Measurements from ENCODE around the gene ETDA. TPM values are rescaled to one million over a fixed set of nuclear protein-coding genes. Genes with fewer than 3 reads are reported as not detected.

Gene ETDA
- total and polyA plus RNA-seq, 2 donors (not counting 1 experiment from before 2014, with no cell fraction given): not detected

Other genes starting within 250 kb of the ETDA start
- not detected in 2 replicates for gene RTL8B, start 229.5 kb upstream of the ETDA start, total RNA-seq
- not detected in 2 replicates for gene RTL8B, start 229.5 kb upstream of the ETDA start, polyA plus RNA-seq
- gene RTL8C, start 219.7 kb upstream of the ETDA start, total RNA-seq: 22.2 and 23.0 TPM in 2 replicates
- 10.6 and 19.7 TPM in 2 replicates for gene RTL8C, start 219.7 kb upstream of the ETDA start, polyA plus RNA-seq
- 9.4 and 9.9 TPM in 2 replicates for gene RTL8A, start 199.9 kb upstream of the ETDA start, total RNA-seq
- gene RTL8A, start 199.9 kb upstream of the ETDA start, polyA plus RNA-seq: 10.6 and 17.5 TPM in 2 replicates
- 0.20 and 0.46 TPM in 2 replicates for gene SMIM10L2B, start 153.3 kb upstream of the ETDA start, total RNA-seq
- gene SMIM10L2B, start 153.3 kb upstream of the ETDA start, polyA plus RNA-seq: 0.12 and 0.16 TPM in 2 replicates
- gene ETDB, start 131.5 kb upstream of the ETDA start, total RNA-seq: not detected in 2 replicates
- not detected in 2 replicates for gene ETDB, start 131.5 kb upstream of the ETDA start, polyA plus RNA-seq
- not detected in 2 replicates for gene CT55, start 80.7 kb upstream of the ETDA start, total RNA-seq
- gene CT55, start 80.7 kb upstream of the ETDA start, polyA plus RNA-seq: not detected in 2 replicates
- gene ETDC, start 57.4 kb downstream of the ETDA start, total RNA-seq: not detected in 2 replicates
- not detected in 2 replicates for gene ETDC, start 57.4 kb downstream of the ETDA start, polyA plus RNA-seq
- gene ZNF75D, start 92.0 kb downstream of the ETDA start, total RNA-seq: 13.8 and 15.1 TPM in 2 replicates
- 7.5 and 9.4 TPM in 2 replicates for gene ZNF75D, start 92.0 kb downstream of the ETDA start, polyA plus RNA-seq
- 4.4 and 5.1 TPM in 2 replicates for gene ZNF449, start 92.7 kb downstream of the ETDA start, total RNA-seq
- 1.1 and 1.2 TPM in 2 replicates for gene ZNF449, start 92.7 kb downstream of the ETDA start, polyA plus RNA-seq
- 0.53 and 0.76 TPM in 2 replicates for gene SMIM10L2A, start 169.9 kb downstream of the ETDA start, total RNA-seq
- 0.25 and 0.40 TPM in 2 replicates for gene SMIM10L2A, start 169.9 kb downstream of the ETDA start, polyA plus RNA-seq

Data from B cell (primary cell).